Measurements from ENCODE around the gene ITFG1. TPM values are rescaled to one million over a fixed set of nuclear protein-coding genes. Genes with fewer than 3 reads are reported as not detected.

Gene ITFG1
- total and polyA plus RNA-seq, 7 donors = 12.0 to 59.3 (median 36.0) TPM

DNA sequence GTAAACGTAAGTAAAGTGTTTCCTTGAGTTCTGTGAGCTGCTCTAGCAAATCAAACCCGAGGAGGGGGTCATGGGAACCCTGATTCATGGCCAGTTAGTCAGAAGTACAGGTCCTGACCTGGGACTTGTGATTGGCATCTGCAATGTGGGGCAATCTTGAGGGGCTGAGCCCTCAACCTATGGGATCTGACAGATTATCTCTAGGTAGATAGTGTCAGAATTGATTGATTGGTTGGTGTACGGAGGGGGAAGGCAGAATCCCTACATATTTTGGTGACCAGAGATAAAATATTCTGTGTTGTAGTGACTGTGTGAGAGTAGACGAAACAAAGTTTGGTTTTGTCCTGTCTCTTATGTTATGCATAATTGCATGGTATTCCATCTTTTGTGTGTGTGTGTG, 216.7 kb downstream of the ITFG1 start:
- 88 to 93% methylated on average over 4 of the region's 4 CpGs for WGBS, 2 donors
- intact Hi-C loops (cut with DNase I) = no loop called here
- H3K4me3 ChIP-seq = no peak overlapping the region
- H3K4me1 ChIP-seq = no peaks in the 10 kb centered on the region
- no peaks in the 10 kb centered on the region for H3K36me3 ChIP-seq
- H3K9me3 ChIP-seq = no peaks in the 10 kb centered on the region
- no peak for DNase-seq
- no peaks in the 10 kb centered on the region for H3K27me3 ChIP-seq
- TF ChIP-seq EP300 (IDR thresholded peaks at IDR 0.05) = no peak
- TF ChIP-seq, protein P1, sequence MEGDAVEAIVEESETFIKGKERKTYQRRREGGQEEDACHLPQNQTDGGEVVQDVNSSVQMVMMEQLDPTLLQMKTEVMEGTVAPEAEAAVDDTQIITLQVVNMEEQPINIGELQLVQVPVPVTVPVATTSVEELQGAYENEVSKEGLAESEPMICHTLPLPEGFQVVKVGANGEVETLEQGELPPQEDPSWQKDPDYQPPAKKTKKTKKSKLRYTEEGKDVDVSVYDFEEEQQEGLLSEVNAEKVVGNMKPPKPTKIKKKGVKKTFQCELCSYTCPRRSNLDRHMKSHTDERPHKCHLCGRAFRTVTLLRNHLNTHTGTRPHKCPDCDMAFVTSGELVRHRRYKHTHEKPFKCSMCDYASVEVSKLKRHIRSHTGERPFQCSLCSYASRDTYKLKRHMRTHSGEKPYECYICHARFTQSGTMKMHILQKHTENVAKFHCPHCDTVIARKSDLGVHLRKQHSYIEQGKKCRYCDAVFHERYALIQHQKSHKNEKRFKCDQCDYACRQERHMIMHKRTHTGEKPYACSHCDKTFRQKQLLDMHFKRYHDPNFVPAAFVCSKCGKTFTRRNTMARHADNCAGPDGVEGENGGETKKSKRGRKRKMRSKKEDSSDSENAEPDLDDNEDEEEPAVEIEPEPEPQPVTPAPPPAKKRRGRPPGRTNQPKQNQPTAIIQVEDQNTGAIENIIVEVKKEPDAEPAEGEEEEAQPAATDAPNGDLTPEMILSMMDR (IDR thresholded peaks at IDR 0.05) = no peak
- no peak for TF ChIP-seq POLR2AphosphoS5 (IDR thresholded peaks at IDR 0.05)
- TF ChIP-seq POLR2A (IDR thresholded peaks at IDR 0.05) = no peak
- no peak overlapping the region for H3K27ac ChIP-seq

DNA sequence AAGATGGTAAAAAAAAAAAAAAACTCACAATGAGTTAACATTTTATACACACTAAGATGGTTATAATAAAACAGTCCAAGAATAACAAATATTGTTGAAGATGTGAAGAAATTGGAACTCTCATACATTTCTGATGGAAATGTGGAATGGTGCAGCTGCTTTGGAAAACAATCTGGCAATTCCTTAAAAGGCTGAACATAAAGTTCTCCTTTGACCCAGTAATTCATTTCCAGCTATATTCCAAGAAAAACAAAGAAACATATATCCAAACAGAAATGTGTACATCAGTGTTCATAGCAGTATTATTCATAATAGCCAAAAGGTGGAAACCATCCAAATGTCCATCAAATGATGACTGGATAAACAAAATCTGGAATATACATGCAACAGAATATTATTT, 219.8 kb downstream of the ITFG1 start:
- Histone ChIP-seq H3K9me3 (no peaks in the 10 kb centered on the region), H3K4me3 (no peak overlapping the region)
- intact Hi-C loops (cut with DNase I) = no loop called here

DNA sequence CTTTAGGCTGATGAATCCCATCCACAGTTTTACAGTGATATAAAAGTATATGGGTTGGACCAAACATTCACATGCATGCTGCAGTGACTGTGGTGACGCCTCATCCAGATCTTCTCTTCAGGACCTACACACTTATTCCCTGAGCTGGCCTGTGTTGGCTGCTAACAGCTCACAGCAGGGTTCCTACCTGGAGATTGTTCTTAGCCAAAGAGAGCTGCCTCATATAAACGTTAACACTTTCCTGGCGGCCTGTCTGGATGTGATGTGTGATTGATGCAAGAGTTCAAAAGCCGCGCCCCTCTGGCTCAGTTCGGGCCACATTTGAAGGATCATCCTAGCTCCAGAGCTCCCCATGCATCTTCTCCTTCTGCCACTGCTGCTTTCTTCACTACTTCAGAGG, 224.1 kb downstream of the ITFG1 start:
- intact Hi-C loops (cut with DNase I) = no loop called here

More for the DNA sequence above, 219.8 kb downstream of the ITFG1 start:
- no peak for DNase-seq
- no peak for TF ChIP-seq POLR2A (IDR thresholded peaks at IDR 0.05)
- Histone ChIP-seq H3K27ac (no peak overlapping the region), H3K27me3 (no peaks in the 10 kb centered on the region), H3K36me3 (peaks cover 0 to 16% (median 0%) of the 10 kb centered on the region in 4 donors), H3K4me1 (no peaks in the 10 kb centered on the region)

DNA sequence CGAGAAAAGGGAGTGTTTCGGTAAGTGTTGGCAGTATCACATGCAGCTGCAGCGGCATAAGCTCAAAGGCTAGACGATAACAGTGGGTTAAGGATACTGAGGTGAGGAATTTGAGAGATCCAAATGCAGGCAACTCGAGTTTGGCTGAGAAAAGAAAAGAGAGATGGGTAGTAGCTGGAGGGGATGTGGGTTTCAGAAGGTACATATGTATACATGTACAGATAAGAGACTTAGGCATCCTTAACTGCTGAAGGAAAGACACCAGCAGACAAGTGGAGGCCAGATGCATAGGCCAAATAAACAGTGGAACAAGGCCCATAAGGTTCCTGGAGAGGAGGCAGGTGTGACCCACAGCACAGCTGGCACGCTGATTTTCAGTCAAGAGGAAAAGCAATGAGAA, 230.6 kb downstream of the ITFG1 start:
- no peak for DNase-seq

More for the DNA sequence above, 224.1 kb downstream of the ITFG1 start:
- H3K27ac ChIP-seq = no peak overlapping the region
- H3K36me3 ChIP-seq = peaks cover 0 to 16% (median 0%) of the 10 kb centered on the region in 4 donors
- no peak overlapping the region for H3K4me3 ChIP-seq
- no peak for DNase-seq
- 94% methylated on average over 6 of the region's 6 CpGs for WGBS, 2 donors
- H3K27me3 ChIP-seq = no peaks in the 10 kb centered on the region
- no peaks in the 10 kb centered on the region for H3K4me1 ChIP-seq
- no peaks in the 10 kb centered on the region for H3K9me3 ChIP-seq
- TF ChIP-seq POLR2AphosphoS5 (IDR thresholded peaks at IDR 0.05) (no peak), EP300 (IDR thresholded peaks at IDR 0.05) (no peak), POLR2A (IDR thresholded peaks at IDR 0.05) (no peak)
- TF ChIP-seq, protein P1 (IDR thresholded peaks at IDR 0.05) = no peak

DNA sequence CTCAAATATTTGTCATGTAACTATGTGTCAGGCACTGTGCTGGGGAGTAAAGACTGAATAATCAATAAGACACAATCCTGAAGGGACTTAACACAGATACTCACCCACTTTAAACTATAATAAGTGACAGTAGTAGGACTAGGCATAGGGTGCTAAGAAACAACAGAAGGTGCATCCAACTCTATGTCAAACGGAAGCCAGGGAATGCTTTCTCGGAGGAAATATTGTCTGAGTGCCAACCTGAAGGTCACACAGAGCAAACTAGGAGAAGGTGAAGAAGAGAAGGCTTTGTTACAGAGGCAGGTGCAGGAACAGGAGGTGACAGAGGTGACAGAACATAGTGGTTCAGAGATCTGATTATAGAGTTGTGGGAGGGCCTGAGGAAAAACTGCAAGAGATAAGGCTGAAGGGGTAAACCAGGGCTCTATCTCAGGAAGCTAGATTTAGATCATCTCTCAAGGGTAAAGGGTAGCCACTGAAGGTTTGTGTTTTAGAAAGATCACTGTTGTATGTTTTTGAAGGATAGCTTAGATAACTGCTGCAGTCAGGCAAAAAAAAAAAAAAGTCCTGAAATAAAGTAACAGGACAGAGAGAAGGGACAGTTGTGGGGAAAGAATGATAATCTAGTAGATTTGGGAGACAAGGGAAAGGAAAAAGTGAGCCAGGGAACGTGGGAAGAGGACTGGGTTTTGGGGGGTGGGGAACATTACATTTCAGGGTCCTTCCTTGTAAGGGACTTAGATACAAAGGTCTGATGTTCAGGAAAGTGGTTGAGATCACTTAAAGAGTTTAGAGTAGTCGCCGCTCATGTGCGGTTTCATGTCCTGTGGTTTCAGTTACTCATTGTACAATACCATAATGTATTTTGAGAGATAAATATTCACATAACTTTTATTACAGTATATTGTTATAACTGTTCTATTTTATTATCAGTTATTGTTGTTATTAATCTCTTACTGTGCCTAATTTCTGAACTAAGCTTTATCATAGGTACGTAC, 231.5 kb downstream of the ITFG1 start:
- 74 to 89% methylated on average over 7 of the region's 7 CpGs for WGBS, 2 donors
- no peak overlapping the region for H3K27ac ChIP-seq
- H3K36me3 ChIP-seq = peaks cover 0 to 17% (median 0%) of the 10 kb centered on the region in 4 donors
- no peak for DNase-seq
- H3K4me3 ChIP-seq = no peak overlapping the region
- H3K4me1 ChIP-seq = no peaks in the 10 kb centered on the region
- TF ChIP-seq EP300 (IDR thresholded peaks at IDR 0.05) (no peak), POLR2AphosphoS5 (IDR thresholded peaks at IDR 0.05) (no peak), POLR2A (IDR thresholded peaks at IDR 0.05) (no peak)
- TF ChIP-seq, protein P1 (IDR thresholded peaks at IDR 0.05) = no peak
- no peaks in the 10 kb centered on the region for H3K9me3 ChIP-seq
- intact Hi-C loops (cut with DNase I) = no loop called here
- H3K27me3 ChIP-seq = no peaks in the 10 kb centered on the region

More for the DNA sequence above, 230.6 kb downstream of the ITFG1 start:
- Histone ChIP-seq H3K36me3 (peaks cover 0 to 17% (median 0%) of the 10 kb centered on the region in 4 donors), H3K9me3 (no peaks in the 10 kb centered on the region), H3K27me3 (no peaks in the 10 kb centered on the region), H3K27ac (no peak overlapping the region), H3K4me1 (no peaks in the 10 kb centered on the region), H3K4me3 (no peak overlapping the region)
- WGBS, 2 donors = 93 to 95% methylated on average over 6 of the region's 6 CpGs
- intact Hi-C loops (cut with DNase I) = no loop called here
- TF ChIP-seq POLR2A (IDR thresholded peaks at IDR 0.05) = no peak
- no peak for TF ChIP-seq POLR2AphosphoS5 (IDR thresholded peaks at IDR 0.05)
- no peak for TF ChIP-seq EP300 (IDR thresholded peaks at IDR 0.05)
